SK-N-SH (cell line): ENCODE results near the gene ASB15. TPM values are rescaled to one million over a fixed set of nuclear protein-coding genes. Genes with fewer than 3 reads are reported as not detected.

Experiments used
- CTCF ChIA-PET: fragments of 300-600, 350-600 bp; formaldehyde crosslinking; extraction: SDS; loops from one replicate; lab custom pipeline; 2021; lab: Yijun Ruan, JAX
- POLR2A ChIA-PET: fragments of 350-600 bp; sonication (Branson Sonifier 250); formaldehyde crosslinking; extraction: SDS; loops from one replicate; lab custom pipeline; 2020; ENCODE audit warnings: antibody characterized with exemption, inconsistent platforms; lab: Yijun Ruan, JAX
- DNase-seq: peaks from one replicate; pipeline ENCODE4 v3.0.0; 2012
- H2AFZ ChIP-seq: fragments of 200-600 bp; sonication (generic); 2 replicates; pipeline ENCODE4 v1.8.1; 2016; ENCODE audit warnings: antibody characterized with exemption, mild to moderate bottlenecking, low read depth
- H3F3A ChIP-seq: fragments of 200-600 bp; sonication (generic); replicated peaks from 2 replicates; pipeline ENCODE3; 2016; ENCODE audit warnings: antibody characterized with exemption, mild to moderate bottlenecking; ENCODE audit not compliant: insufficient read depth
- H3K27ac ChIP-seq, 2 experiments: fragments of 200-500 bp in 1 of 2; fragments of 200-600 bp in 1 of 2; sonication (Bioruptor generic) in 1 of 2; sonication (generic), shearing (Covaris generic) in 1 of 2; 2 replicates each; pipeline versions ENCODE4 v1.5.1 to v1.6.1; 2014 to 2016; ENCODE audit warnings: low read depth in 2 of 2, inconsistent platforms in 1 of 2, low read length in 1 of 2, mild to moderate bottlenecking in 1 of 2, mixed read lengths in 1 of 2
- H3K27me3 ChIP-seq: fragments of 200-600 bp; sonication (generic), shearing (Covaris generic); 2 replicates; pipeline ENCODE4 v1.6.1; 2016; ENCODE audit warnings: mixed run types; ENCODE audit not compliant: insufficient read depth
- H3K36me3 ChIP-seq, 2 experiments: fragments of 200-500 bp in 1 of 2; fragments of 200-600 bp in 1 of 2; sonication (Bioruptor generic) in 1 of 2; sonication (generic) in 1 of 2; replicated peaks in 1 of 2; 2 replicates each; pipeline versions ENCODE3 to v1.5.1; 2014 to 2016; ENCODE audit warnings: low read length in 1 of 2, mild to moderate bottlenecking in 1 of 2; ENCODE audit not compliant: insufficient read depth in 2 of 2, control insufficient read depth in 1 of 2
- H3K4me1 ChIP-seq, 2 experiments: fragments of 200-500 bp in 1 of 2; fragments of 200-600 bp in 1 of 2; sonication (Bioruptor generic) in 1 of 2; sonication (generic), shearing (Covaris generic) in 1 of 2; 2 replicates each; pipeline versions ENCODE4 v1.5.1 to v1.6.1; 2014 to 2016; ENCODE audit warnings: low read depth in 1 of 2, low read length in 1 of 2, mixed run types in 1 of 2; ENCODE audit not compliant: insufficient read depth in 2 of 2, control insufficient read depth in 1 of 2
- H3K4me2 ChIP-seq: fragments of 200-600 bp; sonication (generic), shearing (Covaris generic); 2 replicates; pipeline ENCODE4 v1.6.1; 2017; ENCODE audit warnings: mixed run types
- H3K4me3 ChIP-seq, 2 experiments: fragments of 200-500 bp in 1 of 2; fragments of 200-600 bp in 1 of 2; sonication (Bioruptor generic) in 1 of 2; sonication (generic), shearing (Covaris generic) in 1 of 2; 2 replicates each; pipeline versions ENCODE4 v1.5.1 to v1.8.1; 2014 to 2016; ENCODE audit warnings: low read depth in 2 of 2, inconsistent platforms in 1 of 2, low read length in 1 of 2, mild to moderate bottlenecking in 1 of 2, mixed read lengths in 1 of 2, moderate library complexity in 1 of 2
- H3K79me2 ChIP-seq: fragments of 200-600 bp; sonication (generic); 2 replicates; pipeline ENCODE4 v1.8.1; 2017; ENCODE audit warnings: mild to moderate bottlenecking; ENCODE audit not compliant: insufficient read depth
- H3K9ac ChIP-seq: fragments of 200-600 bp; sonication (generic); 2 replicates; pipeline ENCODE4 v1.6.1; 2017; ENCODE audit warnings: mixed run types
- H3K9me2 ChIP-seq: fragments of 200-600 bp; sonication (generic); 2 replicates; pipeline ENCODE4 v1.6.1; 2017; ENCODE audit warnings: mixed run types
- H3K9me3 ChIP-seq: fragments of 200-600 bp; sonication (generic); 2 replicates; pipeline ENCODE4 v1.6.1; 2017; ENCODE audit warnings: mixed run types, mild to moderate bottlenecking, moderate library complexity
- H4K20me1 ChIP-seq: fragments of 200-600 bp; sonication (generic); 2 replicates; pipeline ENCODE4 v1.6.1; 2017; ENCODE audit warnings: mild to moderate bottlenecking, mixed run types; ENCODE audit not compliant: insufficient read depth
- CHD2 ChIP-seq: fragments of 150-350 bp; IDR thresholded peaks from 2 replicates; pipeline ENCODE4 v1.6.1; 2018; ENCODE audit warnings: low read length; ENCODE audit not compliant: partially characterized antibody
- CTCF ChIP-seq: fragments of 200-600 bp; sonication (generic); IDR thresholded peaks from 2 replicates; pipeline ENCODE4 v1.6.1; 2017; ENCODE audit warnings: antibody characterized with exemption, mild to moderate bottlenecking, moderate library complexity
- ELF1 ChIP-seq: IDR thresholded peaks from 2 replicates; pipeline ENCODE4 v1.4.0; 2012
- EP300 ChIP-seq, 2 experiments: IDR thresholded peaks; 2 replicates each; pipeline versions ENCODE4 v1.4.0 to v1.6.1; 2012; ENCODE audit warnings: borderline replicate concordance in 1 of 2, low read depth in 1 of 2, low read length in 1 of 2
- EZH2phosphoT487 ChIP-seq: fragments of 200-600 bp; sonication (generic); IDR thresholded peaks from 2 replicates; pipeline ENCODE4 v1.6.1; 2017; ENCODE audit warnings: low read depth, mixed run types, mild to moderate bottlenecking, antibody characterized with exemption, moderate library complexity, borderline replicate concordance
- GABPA ChIP-seq: IDR thresholded peaks from 2 replicates; pipeline ENCODE4 v1.4.0; 2012; ENCODE audit warnings: low read depth, mild to moderate bottlenecking
- IRF3 ChIP-seq: fragments of 150-350 bp; IDR thresholded peaks from 2 replicates; pipeline ENCODE4 v1.6.1; 2016; ENCODE audit warnings: mild to moderate bottlenecking, low read depth, low read length
- JUND ChIP-seq: IDR thresholded peaks from 2 replicates; pipeline ENCODE4 v1.4.0; 2012
- MAX ChIP-seq: IDR thresholded peaks from 2 replicates; pipeline ENCODE4 v1.4.0; 2012; ENCODE audit warnings: low read depth
- NFIC ChIP-seq: IDR thresholded peaks from 2 replicates; pipeline ENCODE4 v1.4.0; 2012; ENCODE audit warnings: borderline replicate concordance
- NRF1 ChIP-seq: IDR thresholded peaks from 2 replicates; pipeline ENCODE4 v1.6.1; 2012; ENCODE audit warnings: low read depth, mild to moderate bottlenecking, low read length
- RAD21 ChIP-seq: IDR thresholded peaks from 2 replicates; pipeline ENCODE4 v1.6.1; 2012; ENCODE audit warnings: mild to moderate bottlenecking, low read length
- REST ChIP-seq: IDR thresholded peaks from 2 replicates; pipeline ENCODE4 v1.6.1; 2012; ENCODE audit warnings: mild to moderate bottlenecking, low read depth, low read length, moderate library complexity
- TAF1 ChIP-seq: IDR thresholded peaks from 2 replicates; pipeline ENCODE4 v1.6.1; 2012; ENCODE audit warnings: low read depth, mild to moderate bottlenecking, low read length, moderate library complexity, borderline replicate concordance
- TEAD4 ChIP-seq: IDR thresholded peaks from 2 replicates; pipeline ENCODE4 v1.4.0; 2012; ENCODE audit warnings: mild to moderate bottlenecking, borderline replicate concordance; ENCODE audit not compliant: insufficient read depth
- YY1 ChIP-seq: IDR thresholded peaks from 2 replicates; pipeline ENCODE4 v1.4.0; 2012; ENCODE audit warnings: low read depth, mild to moderate bottlenecking
- WGBS: methylation state at CpG from one replicate; pipeline ENCODE4 v1.1.6; 2017; ENCODE audit warnings: low lambda C conversion rate; 5-methylcytosine and 5-hydroxymethylcytosine counted together
- polyA plus RNA-seq, 3 experiments: library from polyadenylated mRNA; depleted of rRNA; stranded (reverse); fragments of >200 nt; gene quantifications; 2 replicates each; pipeline ENCODE4 v1.2.3, GENCODE V29; 2012
- TF ChIP-seq, protein P1 (sequence below): fragments of 150-350 bp; IDR thresholded peaks from 2 replicates; pipeline ENCODE4 v1.6.1; 2017; ENCODE audit warnings: antibody characterized with exemption, low read length, low read depth, borderline replicate concordance

The ASB15 gene
- polyA plus RNA-seq, 1 of the 3 experiments (the other 2 are of a cell fraction) = not detected

DNA sequence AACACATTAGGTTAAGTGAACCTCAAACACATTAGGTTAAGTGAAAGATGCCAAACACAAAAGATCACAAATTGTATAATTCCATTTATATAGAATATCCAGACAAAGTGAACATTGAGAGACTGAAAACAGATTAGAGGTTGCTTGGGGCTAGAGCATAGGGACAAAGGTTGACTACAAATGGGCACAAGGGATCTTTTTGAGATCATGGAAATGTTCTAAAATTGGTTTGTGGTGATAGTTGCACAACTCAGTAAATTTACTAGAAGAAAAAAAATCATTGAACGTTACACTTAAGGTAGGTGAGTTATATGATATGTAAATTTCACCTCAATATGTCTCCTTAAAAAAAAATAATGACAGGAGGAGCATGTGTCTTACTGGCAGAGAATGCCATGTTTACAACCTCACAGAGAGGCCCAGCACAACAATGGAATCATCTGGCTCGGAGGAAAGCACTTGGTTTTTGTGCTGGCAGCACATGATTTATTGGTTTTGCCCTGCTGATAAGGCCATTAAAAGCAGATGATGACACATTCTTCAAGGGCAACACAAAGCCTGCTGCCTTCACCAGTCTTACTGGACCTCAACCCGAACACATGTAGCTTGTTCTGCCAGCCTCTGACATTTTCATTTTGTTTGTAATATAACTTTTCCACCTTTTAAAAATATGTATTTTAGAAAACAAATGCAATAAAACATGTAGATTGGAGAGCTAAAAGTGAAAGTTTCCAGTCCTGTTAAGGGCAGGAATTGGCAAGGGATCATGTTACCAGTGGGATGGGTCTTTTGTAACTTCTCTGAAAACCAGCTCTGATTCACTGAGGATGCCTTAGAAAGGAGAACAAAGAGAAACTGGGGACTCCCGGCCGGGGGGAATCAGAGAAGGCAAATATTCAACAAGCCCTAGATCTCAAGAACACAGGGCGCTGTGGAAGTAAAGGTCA is 42.1 kb downstream of the ASB15 start (continued):
- TF ChIP-seq REST (peak; percentile 24; the same call in 1 of the 2 replicates), YY1 (no peak), NFIC (peak; percentile 44; the same call in 1 of the 2 replicates), CHD2 (peak; percentile 62), TEAD4 (peak; percentile 66; the same call in 1 of the 2 replicates), IRF3 (no peak), JUND (peak; percentile 76), ELF1 (no peak), TAF1 (0 out of 2 replicates have a peak, but pooled peaks have one; percentile 55), GABPA (0 out of 2 replicates have a peak, but pooled peaks have one; percentile 22)

GRCh38 chr7:123645516-123645915 is 43.9 kb downstream of the ASB15 start:
- ChIA-PET CTCF (interaction anchor here (1.0 to 4.4 kb wide), 8 partner anchors 9 to 226 kb away, joined by 3 to 27 read pairs (median 4); partner anchors contain the start of gene LMOD2), POLR2A (no interaction called here)
- Histone ChIP-seq H3K4me2 (no peak overlapping the region), H3K27ac (peak overlapping the region in 1 of 2 experiments; percentile 23; a peak in 1 of 4 replicates), H3K4me3 (no peak overlapping the region), H3K36me3 (no peaks in the 10 kb centered on the region), H3F3A (no peaks in the 10 kb centered on the region)
- no peak for TF ChIP-seq TEAD4
- TF ChIP-seq RAD21 = no peak
- TF ChIP-seq CTCF = no peak
- no peak for TF ChIP-seq MAX
- no peak for TF ChIP-seq NRF1
- TF ChIP-seq EP300 (IDR thresholded peaks at IDR 0.05; ENCODE audit: borderline replicate concordance in 1 of 2, low read depth in 1 of 2, low read length in 1 of 2) = no peak
- TF ChIP-seq, protein P1, sequence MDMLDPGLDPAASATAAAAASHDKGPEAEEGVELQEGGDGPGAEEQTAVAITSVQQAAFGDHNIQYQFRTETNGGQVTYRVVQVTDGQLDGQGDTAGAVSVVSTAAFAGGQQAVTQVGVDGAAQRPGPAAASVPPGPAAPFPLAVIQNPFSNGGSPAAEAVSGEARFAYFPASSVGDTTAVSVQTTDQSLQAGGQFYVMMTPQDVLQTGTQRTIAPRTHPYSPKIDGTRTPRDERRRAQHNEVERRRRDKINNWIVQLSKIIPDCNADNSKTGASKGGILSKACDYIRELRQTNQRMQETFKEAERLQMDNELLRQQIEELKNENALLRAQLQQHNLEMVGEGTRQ = no peak
- no peak for TF ChIP-seq EZH2phosphoT487
- TF ChIP-seq IRF3 = no peak
- TF ChIP-seq, all 33 proteins: peak for 0
- WGBS = 93% methylated on average over 3 of the region's 3 CpGs
- Histone ChIP-seq H3K9me3 (no peaks in the 10 kb centered on the region), H3K9me2 (no peaks in the 10 kb centered on the region), H4K20me1 (no peaks in the 10 kb centered on the region), H3K27me3 (no peaks in the 10 kb centered on the region), H2AFZ (no peak overlapping the region), H3K9ac (no peak overlapping the region), H3K79me2 (no peaks in the 10 kb centered on the region), H3K4me1 (peaks cover 14 to 23% of the 10 kb centered on the region in 2 experiments; a peak in 3 of 4 replicates)
- DNase-seq = no peak
